Natural killer cell (primary cell): Measurements from ENCODE around the gene GHITM. TPM values are rescaled to one million over a fixed set of nuclear protein-coding genes. Genes with fewer than 3 reads are reported as not detected.
"Not testable (repeated sequence)": the region's sequence is repeated elsewhere in the genome, so short reads cannot be mapped to it uniquely, and the experiment has no call there.

Source experiments
- ATAC-seq, 3 donors: fragments of 150-1000 bp in 2 of 3; fragments of 200-7000 bp in 1 of 3; cut with Tn5 transposase; 1 replicate in 1 of 3; 2 replicates in 2 of 3; pipeline ENCODE4 v1.10.0; 2021; ENCODE audit warnings: mild to moderate bottlenecking in 2 of 3, moderate library complexity in 2 of 3
- DNase-seq, 2 donors: peaks; one replicate each; pipeline versions ENCODE4 v3.0.0 to v3.0.0-alpha.2; 2013 to 2021; ENCODE audit warnings: mixed read lengths in 1 of 2
- H3K27ac ChIP-seq: one replicate; pipeline ENCODE4 v1.5.1; 2013; ENCODE audit warnings: mild to moderate bottlenecking, low read length
- H3K27me3 ChIP-seq: one replicate; pipeline ENCODE4 v1.6.1; 2013; ENCODE audit warnings: low read length; ENCODE audit not compliant: control insufficient read depth, insufficient read depth
- H3K36me3 ChIP-seq: one replicate; pipeline ENCODE4 v1.6.1; 2013; ENCODE audit warnings: low read length; ENCODE audit not compliant: control insufficient read depth, insufficient read depth
- H3K4me1 ChIP-seq: one replicate; pipeline ENCODE4 v1.6.1; 2013; ENCODE audit warnings: low read length; ENCODE audit not compliant: control insufficient read depth, insufficient read depth
- H3K4me3 ChIP-seq: one replicate; pipeline ENCODE4 v1.5.1; 2013; ENCODE audit warnings: low read length
- H3K9me3 ChIP-seq: one replicate; pipeline ENCODE4 v1.6.1; 2013; ENCODE audit warnings: low read length; ENCODE audit not compliant: control insufficient read depth, insufficient read depth
- H3K27ac Mint-ChIP-seq, 2 donors: one replicate each; pipeline ENCODE4 v1.8.0; 2022; ENCODE audit warnings: mild to moderate bottlenecking in 2 of 2, mixed read lengths in 2 of 2, moderate library complexity in 1 of 2
- H3K27me3 Mint-ChIP-seq, 2 donors: one replicate each; pipeline ENCODE4 v1.8.0; 2022; ENCODE audit warnings: low read depth in 2 of 2, mixed read lengths in 2 of 2
- H3K36me3 Mint-ChIP-seq: one replicate; pipeline ENCODE4 v1.8.0; 2022; ENCODE audit warnings: mixed read lengths
- H3K4me1 Mint-ChIP-seq, 2 donors: one replicate each; pipeline ENCODE4 v1.8.0; 2022; ENCODE audit warnings: mixed read lengths in 2 of 2
- H3K4me3 Mint-ChIP-seq: one replicate; pipeline ENCODE4 v1.8.0; 2022; ENCODE audit warnings: mild to moderate bottlenecking, moderate library complexity, mixed read lengths
- H3K9me3 Mint-ChIP-seq, 2 donors: one replicate each; pipeline ENCODE4 v1.8.0; 2022; ENCODE audit warnings: mixed read lengths in 2 of 2
- CTCF ChIP-seq: fragments of 200-600 bp; IDR thresholded peaks from one replicate; pipeline ENCODE4 v1.8.0; 2022; ENCODE audit warnings: antibody characterized with exemption
- WGBS: methylation state at CpG from one replicate; pipeline ENCODE4 v1.1.7; 2013; ENCODE audit warnings: missing lambda C conversion rate; ENCODE audit not compliant: insufficient coverage; 5-methylcytosine and 5-hydroxymethylcytosine counted together
- intact Hi-C: fragments of 100-400 bp; cut with micrococcal nuclease; formaldehyde crosslinking; loops from one replicate; pipeline ENCODE4 v1.14.2; 2022
- total RNA-seq, 4 donors: library from RNA; stranded (reverse); fragments of 120-200 nt in 1 of 4; gene quantifications; one replicate each; pipeline versions ENCODE4 v1.2.3 to v1.2.4, GENCODE V29; 2013 to 2022

GHITM gene
- total RNA-seq, 3 donors from 2014 or later (not counting 1 experiment from before 2014, with no cell fraction given) = 84.3 to 89.3 (median 87.9) TPM

DNA sequence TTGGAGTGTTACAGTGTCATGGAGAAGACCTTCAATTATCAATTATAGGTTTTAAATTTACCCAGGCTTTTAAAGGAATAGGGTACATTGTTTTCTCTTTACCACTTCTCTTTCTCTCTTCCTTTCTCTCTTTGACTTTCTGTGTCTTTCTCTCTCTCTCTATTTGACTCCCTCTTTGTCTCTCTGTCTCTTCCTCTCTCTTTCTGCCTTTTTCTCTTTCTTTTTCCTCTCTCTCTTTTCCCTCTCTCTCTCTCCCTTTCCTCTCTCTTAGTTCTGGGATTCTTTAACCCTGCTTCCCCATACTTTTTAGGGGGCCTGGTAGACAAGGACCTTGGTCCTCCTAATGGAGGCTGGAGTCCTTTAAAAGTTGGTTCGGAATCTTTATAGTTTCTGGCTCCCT, 15.9 kb upstream of the GHITM start:
- H3K27me3 Mint-ChIP-seq = peaks cover 23 to 44% of the 10 kb centered on the region in 2 donors

DNA sequence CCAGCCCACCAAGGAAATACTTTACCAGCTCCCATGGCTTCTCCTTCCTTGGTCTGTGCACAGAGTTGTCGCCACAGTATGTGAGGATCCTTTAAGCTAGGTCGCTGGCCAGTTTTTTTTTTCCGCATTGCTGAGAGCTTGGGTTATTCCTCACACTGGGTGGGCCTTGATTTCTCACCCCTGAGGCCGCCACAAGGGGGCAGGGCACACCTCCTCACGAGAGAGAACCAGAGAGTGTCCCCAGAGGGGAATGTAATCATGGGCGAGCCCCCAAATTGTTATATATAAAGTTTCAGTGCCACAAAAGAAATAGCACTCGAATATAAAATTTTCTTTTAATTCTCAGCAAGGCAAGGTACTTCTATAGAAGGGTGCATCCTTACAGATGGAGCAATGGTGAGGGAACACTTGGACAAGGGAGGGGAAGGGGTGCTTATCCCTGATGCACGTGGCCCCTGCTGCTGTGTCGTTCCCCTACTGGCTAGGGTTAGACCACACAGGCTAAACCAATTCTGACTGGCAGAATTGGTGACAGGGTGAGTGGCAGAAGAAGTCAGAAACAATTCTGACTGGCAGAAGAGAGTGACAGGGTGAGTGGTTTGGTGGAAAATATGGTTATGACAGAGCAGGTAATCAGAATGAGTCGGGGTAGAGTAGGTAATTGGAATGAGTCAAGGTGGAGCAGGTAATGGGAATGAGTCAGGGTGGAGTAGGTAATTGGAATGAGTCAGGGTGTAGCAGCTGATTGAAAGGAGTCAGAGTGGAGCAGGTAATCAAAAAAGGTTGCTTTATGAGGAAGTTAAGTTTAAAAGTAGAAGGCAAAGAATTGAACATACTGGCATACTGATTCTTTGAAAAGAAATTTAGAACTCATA, 13.2 kb upstream of the GHITM start:
- not testable (repeated sequence) for ATAC-seq

More for the DNA sequence above, 15.9 kb upstream of the GHITM start:
- Histone ChIP-seq H3K4me3 (no peak overlapping the region), H3K27ac (no peak overlapping the region), H3K36me3 (no peaks in the 10 kb centered on the region), H3K9me3 (peaks cover 19% of the 10 kb centered on the region), H3K27me3 (peaks cover 4% of the 10 kb centered on the region), H3K4me1 (no peaks in the 10 kb centered on the region)
- Mint-ChIP-seq H3K36me3 (peaks cover 8% of the 10 kb centered on the region), H3K27ac (no peak overlapping the region), H3K9me3 (peaks cover 3 to 4% of the 10 kb centered on the region in 2 donors), H3K4me3 (no peak overlapping the region), H3K4me1 (no peaks in the 10 kb centered on the region)
- ATAC-seq (no peak), DNase-seq (no peak)
- no peak for TF ChIP-seq CTCF
- 86% methylated on average over 1 of the region's 1 CpG for WGBS
- intact Hi-C loops = no loop called here

DNA sequence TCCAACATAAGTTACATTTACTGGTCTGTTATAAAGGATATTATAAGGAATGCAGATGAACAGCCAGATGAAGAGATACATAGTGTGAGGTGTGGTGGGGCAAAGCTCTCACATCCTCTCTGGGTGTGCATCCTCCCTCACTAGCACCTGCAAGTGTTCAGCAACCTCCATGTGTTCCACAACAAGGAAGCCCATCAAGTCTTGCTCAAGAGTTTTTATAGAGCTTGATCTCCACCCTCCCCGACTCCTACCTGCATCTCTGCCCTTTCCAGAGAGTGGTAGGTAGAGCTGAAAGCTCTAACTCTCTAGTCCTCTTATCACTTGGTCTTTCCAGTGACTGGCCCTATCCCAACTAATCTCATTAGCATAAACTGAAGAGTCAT, 12.5 kb upstream of the GHITM start:
- H3K36me3 Mint-ChIP-seq = peaks cover 8% of the 10 kb centered on the region
- H3K27ac Mint-ChIP-seq = no peak overlapping the region
- Histone ChIP-seq H3K27me3 (peaks cover 15% of the 10 kb centered on the region), H3K9me3 (peaks cover 19% of the 10 kb centered on the region), H3K4me1 (no peaks in the 10 kb centered on the region), H3K4me3 (no peak overlapping the region), H3K36me3 (no peaks in the 10 kb centered on the region), H3K27ac (no peak overlapping the region)
- no peaks in the 10 kb centered on the region for H3K4me1 Mint-ChIP-seq
- intact Hi-C loops = no loop called here
- ATAC-seq (no peak), DNase-seq (no peak)
- H3K27me3 Mint-ChIP-seq = peaks cover 30 to 53% of the 10 kb centered on the region in 2 donors
- no peak overlapping the region for H3K4me3 Mint-ChIP-seq
- H3K9me3 Mint-ChIP-seq = peaks cover 3 to 4% of the 10 kb centered on the region in 2 donors
- 60% methylated on average over 1 of the region's 1 CpG for WGBS
- TF ChIP-seq CTCF = no peak

More for the DNA sequence above, 13.2 kb upstream of the GHITM start:
- WGBS = 78% methylated on average over 8 of the region's 10 CpGs
- H3K9me3 Mint-ChIP-seq, H3K4me3 Mint-ChIP-seq, H3K27ac ChIP-seq, H3K4me1 ChIP-seq, H3K36me3 ChIP-seq, H3K4me1 Mint-ChIP-seq, H3K4me3 ChIP-seq, DNase-seq, intact Hi-C loops, H3K36me3 Mint-ChIP-seq, H3K27ac Mint-ChIP-seq: not testable (repeated sequence)
- Histone ChIP-seq H3K9me3 (peaks cover 19% of the 10 kb centered on the region), H3K27me3 (peaks cover 14% of the 10 kb centered on the region)
- peaks cover 26 to 48% of the 10 kb centered on the region in 2 donors for H3K27me3 Mint-ChIP-seq

DNA sequence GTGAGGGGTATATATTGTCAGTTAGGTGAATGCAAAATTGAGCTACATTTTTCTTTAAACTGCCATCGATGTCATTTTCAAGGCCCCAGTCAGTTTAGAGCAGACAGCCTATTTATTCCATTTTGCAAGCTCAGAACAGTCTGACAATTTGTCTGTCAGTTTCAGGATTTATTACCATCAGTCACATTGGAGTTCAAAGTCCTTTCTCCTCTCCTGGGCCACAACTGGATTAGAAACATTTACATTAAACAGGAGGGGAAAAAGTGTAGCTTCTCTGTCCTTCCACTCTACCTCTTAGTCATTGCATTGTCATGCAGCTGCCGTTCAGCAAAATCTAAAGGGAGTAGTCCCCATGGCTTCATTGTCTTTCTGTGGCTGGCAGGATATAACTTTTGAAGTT, 3.5 kb upstream of the GHITM start:
- TF ChIP-seq CTCF = no peak
- Mint-ChIP-seq H3K4me3 (no peak overlapping the region), H3K27ac (no peak overlapping the region), H3K27me3 (peaks cover 27 to 39% of the 10 kb centered on the region in 2 donors), H3K36me3 (no peaks in the 10 kb centered on the region), H3K9me3 (no peaks in the 10 kb centered on the region), H3K4me1 (peaks cover 17 to 21% of the 10 kb centered on the region in 2 donors)
- Histone ChIP-seq H3K27me3 (peaks cover 2% of the 10 kb centered on the region), H3K36me3 (no peaks in the 10 kb centered on the region), H3K4me1 (peaks cover 13% of the 10 kb centered on the region), H3K27ac (no peak overlapping the region), H3K9me3 (no peaks in the 10 kb centered on the region), H3K4me3 (no peak overlapping the region)
- DNase-seq (no peak), ATAC-seq (no peak)
- intact Hi-C loops = loop anchor here (10.0 kb wide), 1 partner anchor 399 kb away; no protein-coding TSS in a partner anchor
- WGBS = 90% methylated on average over 2 of the region's 2 CpGs
